ENCODE results near the gene PSMD9.

The PSMD9 gene

GRCh38 chr12:121932176-121932536, 43.6 kb downstream of the PSMD9 start:
- Histone ChIP-seq H3K27ac (ENCODE audit: low read length) (no peak overlapping the region), H3K4me1 (ENCODE audit: insufficient read depth, low read length) (no peaks in the 10 kb centered on the region), H3K9me3 (ENCODE audit: insufficient read depth, low read length, severe bottlenecking) (no peaks in the 10 kb centered on the region), H3K4me2 (ENCODE audit: insufficient read depth, low read length) (no peak overlapping the region), H3K36me3 (ENCODE audit: insufficient read depth, low read length) (no peaks in the 10 kb centered on the region), H3K27me3 (ENCODE audit: insufficient read depth, low read length, poor library complexity) (no peaks in the 10 kb centered on the region), H3K79me2 (ENCODE audit: insufficient read depth, low read length) (no peaks in the 10 kb centered on the region), H2AFZ (ENCODE audit: low read depth, low read length) (no peak overlapping the region), H3K9ac (ENCODE audit: low read depth, low read length) (no peak overlapping the region), H4K20me1 (ENCODE audit: insufficient read depth, low read length) (no peaks in the 10 kb centered on the region), H3K4me3 (ENCODE audit: low read depth in 1 of 2, low read length in 2 of 2) (no peak overlapping the region)
- ATAC-seq (ENCODE audit: insufficient read depth, low read depth) (no peak), DNase-seq (no peak)
- no peak for TF ChIP-seq CTCF (IDR thresholded peaks at IDR 0.05; ENCODE audit: borderline replicate concordance, extremely low read depth, low read length, poor library complexity, severe bottlenecking)
- no peak for TF ChIP-seq EZH2 (IDR thresholded peaks at IDR 0.05; ENCODE audit: borderline replicate concordance, low read depth, low read length, severe bottlenecking)

GRCh38 chr12:121932914-121933521, 44.4 kb downstream of the PSMD9 start:
- Histone ChIP-seq H3K27ac (ENCODE audit: low read length) (no peak overlapping the region), H4K20me1 (ENCODE audit: insufficient read depth, low read length) (no peaks in the 10 kb centered on the region), H3K79me2 (ENCODE audit: insufficient read depth, low read length) (no peaks in the 10 kb centered on the region), H3K4me1 (ENCODE audit: insufficient read depth, low read length) (no peaks in the 10 kb centered on the region), H3K9me3 (ENCODE audit: insufficient read depth, low read length, severe bottlenecking) (no peaks in the 10 kb centered on the region), H3K27me3 (ENCODE audit: insufficient read depth, low read length, poor library complexity) (no peaks in the 10 kb centered on the region), H3K4me3 (ENCODE audit: low read depth in 1 of 2, low read length in 2 of 2) (no peak overlapping the region), H3K36me3 (ENCODE audit: insufficient read depth, low read length) (no peaks in the 10 kb centered on the region), H2AFZ (ENCODE audit: low read depth, low read length) (no peak overlapping the region), H3K9ac (ENCODE audit: low read depth, low read length) (no peak overlapping the region), H3K4me2 (ENCODE audit: insufficient read depth, low read length) (no peak overlapping the region)
- TF ChIP-seq EZH2 (IDR thresholded peaks at IDR 0.05; ENCODE audit: borderline replicate concordance, low read depth, low read length, severe bottlenecking), result no peak
- TF ChIP-seq CTCF (IDR thresholded peaks at IDR 0.05; ENCODE audit: borderline replicate concordance, extremely low read depth, low read length, poor library complexity, severe bottlenecking), result no peak
- no peak for DNase-seq
- ATAC-seq (ENCODE audit: insufficient read depth, low read depth), result no peak

GRCh38 chr12:121933522-121934308, 45.1 kb downstream of the PSMD9 start:
- ATAC-seq (ENCODE audit: insufficient read depth, low read depth) (0 out of 3 replicates have a peak, but pooled peaks have one; percentile 40), DNase-seq (no peak)
- TF ChIP-seq EZH2 (IDR thresholded peaks at IDR 0.05; ENCODE audit: borderline replicate concordance, low read depth, low read length, severe bottlenecking) (no peak), CTCF (IDR thresholded peaks at IDR 0.05; ENCODE audit: borderline replicate concordance, extremely low read depth, low read length, poor library complexity, severe bottlenecking) (peak; percentile 24)
- no peaks in the 10 kb centered on the region for H3K79me2 ChIP-seq (ENCODE audit: insufficient read depth, low read length)
- H4K20me1 ChIP-seq (ENCODE audit: insufficient read depth, low read length), result no peaks in the 10 kb centered on the region
- H3K9ac ChIP-seq (ENCODE audit: low read depth, low read length), result no peak overlapping the region
- no peaks in the 10 kb centered on the region for H3K36me3 ChIP-seq (ENCODE audit: insufficient read depth, low read length)
- no peaks in the 10 kb centered on the region for H3K4me1 ChIP-seq (ENCODE audit: insufficient read depth, low read length)
- H3K27ac ChIP-seq (ENCODE audit: low read length), result no peak overlapping the region
- H3K27me3 ChIP-seq (ENCODE audit: insufficient read depth, low read length, poor library complexity), result no peaks in the 10 kb centered on the region
- H2AFZ ChIP-seq (ENCODE audit: low read depth, low read length), result no peak overlapping the region
- H3K9me3 ChIP-seq (ENCODE audit: insufficient read depth, low read length, severe bottlenecking), result no peaks in the 10 kb centered on the region
- H3K4me3 ChIP-seq (ENCODE audit: low read depth in 1 of 2, low read length in 2 of 2), result no peak overlapping the region
- no peak overlapping the region for H3K4me2 ChIP-seq (ENCODE audit: insufficient read depth, low read length)
